ENCODE measurements around the gene MTSS2. TPM values are rescaled to one million over a fixed set of nuclear protein-coding genes. Genes with fewer than 3 reads are reported as not detected.

The MTSS2 gene
- total and polyA plus RNA-seq, 2 of the 4 experiments (the other 2 are of a cell fraction): 9.1 to 86.2 TPM

DNA sequence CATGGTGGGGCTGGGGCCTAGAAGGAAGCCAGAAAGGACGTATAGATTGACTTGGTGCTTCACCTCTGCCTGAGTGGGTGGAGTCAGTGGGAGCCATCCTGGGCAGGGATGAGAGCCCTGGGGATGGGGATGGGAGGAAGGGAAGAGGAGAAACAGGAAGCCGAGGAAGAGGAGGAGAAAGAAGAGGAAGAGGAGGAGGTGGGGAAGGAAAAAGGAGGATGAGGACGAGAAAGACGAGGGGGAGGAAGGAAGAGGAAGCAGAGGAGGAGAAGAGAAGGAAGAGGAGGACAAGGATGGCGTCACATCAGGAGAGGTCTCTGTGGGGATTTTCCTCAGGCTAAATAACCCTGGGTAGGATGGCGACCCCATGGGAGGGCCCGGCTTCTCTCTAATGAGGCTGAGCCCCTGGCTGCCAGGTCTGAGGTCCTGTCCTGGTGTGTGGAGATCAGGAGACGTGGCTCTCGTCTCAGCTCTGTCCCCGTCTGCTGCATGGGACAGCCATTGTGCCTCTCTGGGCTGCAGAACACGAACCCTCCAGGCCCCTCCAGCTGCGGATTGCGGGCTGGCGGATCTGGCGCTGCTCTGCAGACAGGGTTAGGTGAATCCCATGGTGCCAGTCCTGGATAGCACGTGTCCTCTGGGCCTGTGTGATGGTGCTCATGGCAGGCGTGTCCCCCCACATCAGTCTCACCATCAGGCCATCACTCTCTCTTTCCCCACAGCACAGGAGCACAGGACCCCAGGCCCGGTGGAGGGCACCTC lies 35.5 kb upstream of the MTSS2 start:
- POLR2A ChIA-PET (ENCODE audit: unreplicated experiment): no interaction called here
- Histone ChIP-seq H3K27ac (ENCODE audit: insufficient read depth, low read length) (no peak overlapping the region), H2AK9ac (replicated peaks; ENCODE audit: low read depth, low read length, poor library complexity) (peak overlapping the region; percentile 13), H4K5ac (ENCODE audit: low read depth, low read length) (no peak overlapping the region), H3K79me1 (ENCODE audit: low read depth in 1 of 2, low read length in 2 of 2) (peaks cover 0 to 15% of the 10 kb centered on the region in 2 experiments; a peak in 3 of 4 replicates), H3K27me3 (ENCODE audit: control insufficient read depth, insufficient read depth, low read length) (no peaks in the 10 kb centered on the region), H3K9me3 (ENCODE audit: control insufficient read depth, insufficient read depth, low read length) (no peaks in the 10 kb centered on the region), H2AK5ac (ENCODE audit: low read depth, low read length) (peak overlapping the region; percentile 49; the same call in 1 of the 2 replicates), H3K4me1 (ENCODE audit: control insufficient read depth, insufficient read depth, low read length) (peaks cover 16% of the 10 kb centered on the region), H3K9me1 (ENCODE audit: insufficient read depth, low read length) (peaks cover 11% of the 10 kb centered on the region; the same call in 1 of the 2 replicates), H3K4me3 (ENCODE audit: insufficient read depth, low read depth, low read length) (no peak overlapping the region), H3K56ac (ENCODE audit: extremely low read depth, insufficient read depth, low read length) (no peak overlapping the region), H2BK15ac (ENCODE audit: low read depth, low read length) (no peak overlapping the region), H4K20me1 (ENCODE audit: insufficient read depth, low read length) (no peaks in the 10 kb centered on the region), H2AFZ (replicated peaks; ENCODE audit: low read length, poor library complexity) (peak overlapping the region; percentile 56), H3K14ac (replicated peaks; ENCODE audit: low read depth, low read length) (no peak overlapping the region), H3K36me3 (ENCODE audit: control insufficient read depth, insufficient read depth, low read length) (peaks cover 6% of the 10 kb centered on the region; the same call in 1 of the 2 replicates), H4K91ac (ENCODE audit: insufficient read depth, low read depth, low read length) (no peak overlapping the region), H2BK120ac (ENCODE audit: low read depth, low read length) (no peak overlapping the region), H3K9ac (ENCODE audit: low read depth, low read length) (no peak overlapping the region), H3K23ac (ENCODE audit: low read depth, low read length) (no peak overlapping the region), H3K4me2 (ENCODE audit: low read depth, low read length) (no peak overlapping the region), H4K8ac (ENCODE audit: low read depth in 2 of 2, low read length in 2 of 2) (no peak overlapping the region), H2BK20ac (ENCODE audit: low read depth, low read length) (no peak overlapping the region), H3K18ac (ENCODE audit: low read depth, low read length) (no peak overlapping the region), H3K4ac (ENCODE audit: low read depth, low read length) (no peak overlapping the region), H2BK5ac (ENCODE audit: low read depth, low read length, poor library complexity, severe bottlenecking) (no peak overlapping the region)
- WGBS, 2 experiments (ENCODE audit: extremely low coverage in 2 of 2, insufficient read length in 1 of 2): 79 to 100% methylated on average over 2 to 10 of the region's 18 CpGs
- CTCF ChIA-PET: no interaction called here
- DNase-seq: no peak
- BruUV-seq (replicated peaks): no TSS peak
- ATAC-seq (ENCODE audit: low read depth): no peak
- in situ Hi-C loops (cut with MboI; ENCODE audit: low sequenced_read_pairs): no loop called here
- TF ChIP-seq CHD1 (IDR thresholded peaks at IDR 0.05; ENCODE audit: low read depth, low read length) (no peak), RCOR1 (IDR thresholded peaks at IDR 0.05; ENCODE audit: insufficient replicate concordance, low read length) (no peak), POLR2A (IDR thresholded peaks at IDR 0.05; ENCODE audit: low read depth, low read length) (no peak), CEBPB (IDR thresholded peaks at IDR 0.05; ENCODE audit: low read depth, low read length) (no peak), BHLHE40 (IDR thresholded peaks at IDR 0.05; ENCODE audit: low read depth, low read length) (no peak), NFE2L2 (IDR thresholded peaks at IDR 0.05; ENCODE audit: low read depth, low read length) (no peak), MAFK (IDR thresholded peaks at IDR 0.05; ENCODE audit: low read depth, low read length) (no peak), MXI1 (IDR thresholded peaks at IDR 0.05; ENCODE audit: borderline replicate concordance, low read depth, low read length) (no peak)
- TF ChIP-seq, protein P1, sequence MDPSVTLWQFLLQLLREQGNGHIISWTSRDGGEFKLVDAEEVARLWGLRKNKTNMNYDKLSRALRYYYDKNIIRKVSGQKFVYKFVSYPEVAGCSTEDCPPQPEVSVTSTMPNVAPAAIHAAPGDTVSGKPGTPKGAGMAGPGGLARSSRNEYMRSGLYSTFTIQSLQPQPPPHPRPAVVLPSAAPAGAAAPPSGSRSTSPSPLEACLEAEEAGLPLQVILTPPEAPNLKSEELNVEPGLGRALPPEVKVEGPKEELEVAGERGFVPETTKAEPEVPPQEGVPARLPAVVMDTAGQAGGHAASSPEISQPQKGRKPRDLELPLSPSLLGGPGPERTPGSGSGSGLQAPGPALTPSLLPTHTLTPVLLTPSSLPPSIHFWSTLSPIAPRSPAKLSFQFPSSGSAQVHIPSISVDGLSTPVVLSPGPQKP (IDR thresholded peaks at IDR 0.05; ENCODE audit: borderline replicate concordance, low read depth, low read length): no peak
- TF ChIP-seq, protein P2, sequence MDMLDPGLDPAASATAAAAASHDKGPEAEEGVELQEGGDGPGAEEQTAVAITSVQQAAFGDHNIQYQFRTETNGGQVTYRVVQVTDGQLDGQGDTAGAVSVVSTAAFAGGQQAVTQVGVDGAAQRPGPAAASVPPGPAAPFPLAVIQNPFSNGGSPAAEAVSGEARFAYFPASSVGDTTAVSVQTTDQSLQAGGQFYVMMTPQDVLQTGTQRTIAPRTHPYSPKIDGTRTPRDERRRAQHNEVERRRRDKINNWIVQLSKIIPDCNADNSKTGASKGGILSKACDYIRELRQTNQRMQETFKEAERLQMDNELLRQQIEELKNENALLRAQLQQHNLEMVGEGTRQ (IDR thresholded peaks at IDR 0.05; ENCODE audit: low read depth, low read length): no peak
- TF ChIP-seq, protein P3, sequence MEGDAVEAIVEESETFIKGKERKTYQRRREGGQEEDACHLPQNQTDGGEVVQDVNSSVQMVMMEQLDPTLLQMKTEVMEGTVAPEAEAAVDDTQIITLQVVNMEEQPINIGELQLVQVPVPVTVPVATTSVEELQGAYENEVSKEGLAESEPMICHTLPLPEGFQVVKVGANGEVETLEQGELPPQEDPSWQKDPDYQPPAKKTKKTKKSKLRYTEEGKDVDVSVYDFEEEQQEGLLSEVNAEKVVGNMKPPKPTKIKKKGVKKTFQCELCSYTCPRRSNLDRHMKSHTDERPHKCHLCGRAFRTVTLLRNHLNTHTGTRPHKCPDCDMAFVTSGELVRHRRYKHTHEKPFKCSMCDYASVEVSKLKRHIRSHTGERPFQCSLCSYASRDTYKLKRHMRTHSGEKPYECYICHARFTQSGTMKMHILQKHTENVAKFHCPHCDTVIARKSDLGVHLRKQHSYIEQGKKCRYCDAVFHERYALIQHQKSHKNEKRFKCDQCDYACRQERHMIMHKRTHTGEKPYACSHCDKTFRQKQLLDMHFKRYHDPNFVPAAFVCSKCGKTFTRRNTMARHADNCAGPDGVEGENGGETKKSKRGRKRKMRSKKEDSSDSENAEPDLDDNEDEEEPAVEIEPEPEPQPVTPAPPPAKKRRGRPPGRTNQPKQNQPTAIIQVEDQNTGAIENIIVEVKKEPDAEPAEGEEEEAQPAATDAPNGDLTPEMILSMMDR (conservative IDR thresholded peaks at IDR 0.05; ENCODE audit: low read depth, low read length): no peak
- dilution Hi-C loops (cut with HindIII; ENCODE audit: low sequenced_read_pairs, unreplicated experiment): no loop called here
- intact Hi-C loops (cut with micrococcal nuclease): no loop called here

Measured in IMR-90 (cell line).